ENCODE measurements around the gene TCHH.
"Not testable (repeated sequence)": the region's sequence is repeated elsewhere in the genome, so short reads cannot be mapped to it uniquely, and the experiment has no call there.

TCHH gene

DNA sequence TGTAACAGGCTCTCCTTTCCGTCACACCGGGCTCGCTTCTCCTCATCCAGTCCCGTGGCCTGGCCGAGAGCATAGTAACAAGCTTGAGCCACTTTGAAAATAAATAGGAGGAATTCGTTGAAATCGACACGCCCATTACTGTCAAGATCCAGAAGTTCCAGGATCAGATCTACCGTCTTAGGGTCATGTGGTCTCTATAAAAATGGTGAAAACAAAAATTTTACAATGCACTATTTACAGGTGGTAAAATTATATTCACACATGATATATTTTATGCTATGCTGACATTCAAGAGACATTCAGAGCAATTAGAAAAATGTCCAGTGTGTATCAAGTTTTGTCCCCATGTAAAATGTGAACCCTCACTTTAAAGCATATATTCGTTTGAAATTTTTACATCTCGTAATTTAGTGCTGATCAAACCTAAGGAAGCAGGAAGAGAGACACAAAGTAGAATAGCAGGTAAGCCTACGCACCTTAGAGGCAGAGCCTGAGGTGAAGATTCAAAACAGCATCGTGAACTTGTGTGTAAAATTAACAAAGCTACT is 2.3 kb downstream of the TCHH start:
- FAIRE-seq (peak; percentile 52), DNase-seq (ENCODE audit: insufficient read length, low spot score) (no peak)

DNA sequence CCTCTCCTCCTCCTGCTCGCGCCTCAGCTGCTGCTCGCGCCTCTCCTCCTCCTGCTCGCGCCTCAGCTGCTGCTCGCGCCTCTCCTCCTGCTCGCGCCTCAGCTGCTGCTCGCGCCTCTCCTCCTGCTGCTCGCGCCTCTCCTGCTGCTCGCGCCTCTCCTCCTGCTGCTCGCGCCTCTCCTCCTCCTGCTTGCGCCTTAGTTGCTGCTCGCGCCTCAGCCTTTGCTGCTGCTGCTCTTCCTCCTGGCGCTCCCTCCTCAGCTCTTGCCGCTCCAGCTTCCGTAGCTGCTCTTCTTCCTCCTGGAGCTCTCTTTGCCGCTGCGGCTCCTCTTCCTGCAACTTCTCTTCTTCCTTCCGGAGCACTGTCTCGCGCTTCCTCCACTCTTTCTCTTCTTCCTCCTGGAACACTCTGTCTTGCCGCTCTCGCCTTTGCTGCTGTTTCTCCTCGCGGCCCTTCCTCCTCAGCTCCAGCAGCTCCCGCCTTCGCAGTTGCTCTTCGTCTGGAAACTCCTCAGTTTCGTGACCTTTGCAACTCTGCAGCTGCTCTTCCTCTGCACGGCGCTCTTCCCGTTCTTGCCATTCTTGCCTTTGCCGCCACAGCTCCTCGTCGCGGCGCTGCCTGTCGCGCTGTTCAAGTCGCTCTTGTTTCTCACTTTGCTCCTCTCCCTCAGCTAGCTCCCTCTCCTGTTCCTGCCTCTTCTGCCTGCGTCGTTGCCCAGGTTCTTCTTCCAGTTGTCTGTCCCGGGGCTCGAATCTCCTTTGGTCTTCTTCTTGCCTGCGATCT is 3.0 kb downstream of the TCHH start:
- FAIRE-seq (no peak), DNase-seq (ENCODE audit: insufficient read length, low spot score) (no peak)

DNA sequence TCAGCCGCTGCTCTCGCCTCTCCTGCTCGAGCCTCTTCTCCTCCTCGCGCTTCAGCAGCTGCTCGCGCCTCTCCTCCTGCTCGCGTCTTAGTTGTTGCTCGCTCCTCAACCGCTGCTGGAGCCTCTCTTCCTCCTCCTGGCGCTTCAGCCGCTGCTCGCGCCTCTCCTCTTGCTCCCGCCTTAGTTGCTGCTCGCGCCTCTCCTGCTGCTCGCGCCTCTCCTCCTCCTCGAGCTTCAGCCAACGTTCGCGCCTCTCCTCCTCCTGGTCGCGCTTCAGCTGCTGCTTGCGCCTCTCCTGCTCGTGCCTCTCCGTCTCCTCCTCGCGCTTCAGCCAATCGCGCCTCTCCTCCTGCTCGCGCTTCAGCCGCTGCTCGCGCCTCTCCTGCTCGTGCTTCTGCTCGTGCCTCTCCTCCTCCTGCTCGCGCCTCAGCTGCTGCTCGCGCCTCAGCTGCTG is 3.7 kb downstream of the TCHH start:
- no peak for DNase-seq (ENCODE audit: insufficient read length, low spot score)
- FAIRE-seq: no peak

DNA sequence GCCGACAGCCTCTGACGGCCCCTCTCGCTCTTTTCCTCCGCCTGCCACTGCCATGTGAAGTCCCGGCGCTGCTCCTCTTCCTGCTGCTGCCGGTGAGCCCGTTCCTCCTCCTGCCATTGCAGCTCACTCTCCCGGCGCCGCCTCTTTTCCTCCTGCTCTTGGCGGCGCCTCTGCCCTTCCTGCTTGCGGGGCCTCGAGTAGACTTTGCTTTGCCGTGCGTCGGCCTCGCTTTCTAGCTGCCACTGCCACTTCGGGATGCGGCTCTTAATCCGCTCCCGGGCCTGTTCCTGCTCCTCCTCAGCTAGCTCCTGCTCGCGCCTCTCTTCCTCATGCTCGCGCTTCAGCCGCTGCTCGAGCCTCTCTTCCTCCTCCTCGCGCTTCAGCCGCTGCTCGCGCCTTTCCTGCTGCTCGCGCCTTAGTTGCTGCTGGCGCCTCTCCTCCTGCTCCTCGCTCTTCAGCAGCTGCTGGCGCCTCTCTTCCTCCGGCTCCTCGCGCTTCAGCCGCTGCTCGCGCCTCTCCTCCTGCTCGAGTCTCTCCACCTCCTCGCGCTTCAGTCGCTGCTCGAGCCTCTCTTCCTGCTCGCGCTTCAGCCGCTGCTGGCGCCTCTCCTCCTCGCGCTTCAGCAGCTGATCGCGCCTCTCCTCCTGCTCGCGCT is 4.3 kb downstream of the TCHH start:
- FAIRE-seq (no peak), DNase-seq (ENCODE audit: insufficient read length, low spot score) (no peak)

DNA sequence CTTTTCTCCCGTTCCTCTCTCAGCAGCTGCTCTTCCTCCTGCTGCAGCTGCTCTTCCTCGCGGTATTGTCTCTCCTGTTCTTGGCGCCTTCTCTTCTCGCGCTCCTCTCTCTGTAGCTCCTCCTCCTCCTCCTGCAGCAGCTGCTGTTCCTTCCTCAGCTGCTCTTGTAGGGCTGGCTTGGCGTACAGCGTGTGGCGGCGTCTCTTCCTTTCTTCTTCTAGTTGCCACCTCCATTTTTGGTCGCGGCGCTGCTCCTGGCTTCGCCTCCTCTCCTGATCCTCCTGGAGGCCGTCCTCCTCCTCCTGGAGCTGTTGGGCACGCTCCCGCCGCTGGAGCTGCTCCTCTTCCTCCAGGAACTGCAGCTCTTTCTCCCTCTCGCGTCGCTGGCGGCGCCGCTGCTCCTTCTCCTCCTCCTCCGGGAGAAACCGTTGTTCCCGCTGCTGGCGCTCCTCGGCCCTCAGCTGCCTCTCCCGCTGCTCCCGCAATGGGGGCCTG is 4.8 kb downstream of the TCHH start:
- DNase-seq (ENCODE audit: insufficient read length, low spot score): no peak
- FAIRE-seq: no peak

DNA sequence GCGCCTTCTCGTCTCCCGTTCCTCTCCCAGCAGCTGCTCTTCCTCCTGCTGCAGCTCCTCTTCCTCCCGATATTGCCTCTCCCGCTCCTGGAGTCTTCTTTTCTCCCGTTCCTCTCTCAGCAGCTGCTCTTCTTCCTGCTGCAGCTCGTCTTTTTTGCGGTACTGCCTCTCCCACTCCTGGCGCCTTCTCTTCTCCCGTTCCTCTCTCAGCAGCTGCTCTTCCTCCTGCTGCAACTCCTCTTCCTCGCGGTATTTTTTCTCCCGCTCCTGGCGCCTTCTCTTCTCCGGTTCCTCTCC is 5.3 kb downstream of the TCHH start:
- DNase-seq (ENCODE audit: insufficient read length, low spot score) (no peak), FAIRE-seq (no peak)

DNA sequence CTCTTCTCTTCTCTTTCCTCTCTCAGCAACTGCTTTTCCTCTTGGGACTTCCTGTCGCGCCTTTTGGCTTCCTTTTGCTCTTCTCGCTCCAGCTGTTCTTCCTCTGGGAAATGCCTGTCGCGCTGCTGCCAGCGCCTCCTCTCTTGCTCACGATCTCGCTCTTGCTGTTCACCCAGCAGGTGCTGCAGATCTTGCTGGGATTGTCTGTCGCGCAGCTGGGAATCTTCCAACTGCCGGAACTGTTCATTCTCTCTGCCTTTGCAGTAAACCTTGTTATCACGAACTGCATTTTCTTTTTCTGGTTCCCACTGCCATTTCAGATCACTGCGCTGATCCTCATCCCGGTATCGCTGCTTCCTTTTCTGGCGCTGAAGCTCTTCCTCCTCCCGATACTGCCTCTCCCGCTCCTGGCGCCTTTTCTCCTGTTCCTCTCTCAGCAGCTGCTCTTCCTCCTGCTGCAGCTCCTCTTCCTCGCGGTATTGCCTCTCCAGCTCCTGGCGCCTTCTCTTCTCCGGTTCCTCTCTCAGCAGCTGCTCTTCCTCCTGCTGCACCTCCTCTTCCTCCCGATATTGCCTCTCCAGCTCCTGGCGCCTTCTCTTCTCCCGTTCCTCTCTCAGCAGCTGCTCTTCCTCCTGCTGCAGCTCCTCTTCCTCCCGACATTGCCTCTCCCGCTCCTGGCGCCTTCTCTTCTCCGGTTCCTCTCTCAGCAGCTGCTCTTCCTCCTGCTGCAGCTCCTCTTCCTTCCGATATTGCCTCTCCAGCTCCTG is 5.8 kb downstream of the TCHH start:
- no peak for FAIRE-seq
- no peak for DNase-seq (ENCODE audit: insufficient read length, low spot score)

DNA sequence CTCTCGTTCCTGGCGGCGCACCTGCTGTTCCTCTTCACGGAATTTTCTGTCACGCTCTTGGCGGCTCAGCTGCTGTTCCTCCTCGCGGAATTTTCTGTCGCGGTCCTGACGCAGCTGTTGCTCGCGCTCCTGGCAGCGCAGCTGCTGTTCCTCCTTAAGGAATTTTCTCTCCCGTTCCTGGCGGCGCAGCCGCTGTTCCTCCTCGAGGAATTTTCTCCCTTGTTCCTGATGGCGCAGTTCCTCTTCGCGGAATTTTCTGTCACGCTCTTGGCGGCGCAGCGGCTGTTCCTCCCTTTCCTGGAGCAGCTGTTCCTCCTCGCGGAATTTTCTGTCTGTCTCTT is 6.4 kb downstream of the TCHH start:
- no peak for FAIRE-seq
- no peak for DNase-seq (ENCODE audit: insufficient read length, low spot score)

DNA sequence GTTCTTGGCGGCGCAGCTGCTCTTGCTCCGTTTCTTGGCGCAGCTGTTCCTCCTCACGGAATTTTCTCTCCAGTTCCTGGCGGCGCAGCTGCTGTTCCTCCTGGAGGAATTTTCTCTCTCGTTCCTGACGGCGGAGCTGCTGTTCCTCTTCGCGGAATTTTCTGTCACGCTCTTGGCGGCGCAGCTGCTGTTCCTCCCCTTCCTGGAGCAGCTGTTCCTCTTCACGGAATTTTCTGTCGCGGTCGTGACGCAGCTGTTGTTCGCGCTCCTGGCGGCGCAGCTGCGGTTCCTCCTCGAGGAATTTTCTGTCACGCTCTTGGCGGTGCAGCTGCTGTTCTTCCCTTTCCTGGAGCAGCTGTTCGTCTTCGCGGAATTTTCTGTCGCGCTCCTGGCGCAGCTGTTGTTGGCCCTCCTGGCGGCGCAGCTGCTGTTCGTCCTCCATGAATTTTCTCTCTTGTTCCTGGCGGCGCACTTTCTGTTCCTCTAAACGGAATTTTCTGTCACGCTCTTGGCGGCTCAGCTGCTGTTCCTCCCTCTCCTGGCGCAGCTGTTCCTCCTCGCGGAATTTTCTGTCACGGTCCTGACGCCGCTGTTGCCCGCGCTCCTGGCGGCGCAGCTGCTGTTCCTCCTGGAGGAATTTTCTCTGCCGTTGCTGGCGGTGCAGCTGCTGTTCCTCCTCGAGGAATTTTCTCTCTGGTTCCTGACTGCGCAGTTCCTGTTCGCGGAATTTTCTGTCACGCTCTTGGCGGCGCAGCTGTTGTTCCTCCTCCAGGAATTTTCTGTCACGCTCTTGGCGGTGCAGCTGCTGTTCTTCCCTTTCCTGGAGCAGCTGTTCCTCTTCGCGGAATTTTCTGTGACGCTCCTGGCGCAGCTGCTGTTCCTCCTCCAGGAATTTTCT is 7.0 kb downstream of the TCHH start:
- FAIRE-seq (no peak), DNase-seq (ENCODE audit: insufficient read length, low spot score) (no peak)

DNA sequence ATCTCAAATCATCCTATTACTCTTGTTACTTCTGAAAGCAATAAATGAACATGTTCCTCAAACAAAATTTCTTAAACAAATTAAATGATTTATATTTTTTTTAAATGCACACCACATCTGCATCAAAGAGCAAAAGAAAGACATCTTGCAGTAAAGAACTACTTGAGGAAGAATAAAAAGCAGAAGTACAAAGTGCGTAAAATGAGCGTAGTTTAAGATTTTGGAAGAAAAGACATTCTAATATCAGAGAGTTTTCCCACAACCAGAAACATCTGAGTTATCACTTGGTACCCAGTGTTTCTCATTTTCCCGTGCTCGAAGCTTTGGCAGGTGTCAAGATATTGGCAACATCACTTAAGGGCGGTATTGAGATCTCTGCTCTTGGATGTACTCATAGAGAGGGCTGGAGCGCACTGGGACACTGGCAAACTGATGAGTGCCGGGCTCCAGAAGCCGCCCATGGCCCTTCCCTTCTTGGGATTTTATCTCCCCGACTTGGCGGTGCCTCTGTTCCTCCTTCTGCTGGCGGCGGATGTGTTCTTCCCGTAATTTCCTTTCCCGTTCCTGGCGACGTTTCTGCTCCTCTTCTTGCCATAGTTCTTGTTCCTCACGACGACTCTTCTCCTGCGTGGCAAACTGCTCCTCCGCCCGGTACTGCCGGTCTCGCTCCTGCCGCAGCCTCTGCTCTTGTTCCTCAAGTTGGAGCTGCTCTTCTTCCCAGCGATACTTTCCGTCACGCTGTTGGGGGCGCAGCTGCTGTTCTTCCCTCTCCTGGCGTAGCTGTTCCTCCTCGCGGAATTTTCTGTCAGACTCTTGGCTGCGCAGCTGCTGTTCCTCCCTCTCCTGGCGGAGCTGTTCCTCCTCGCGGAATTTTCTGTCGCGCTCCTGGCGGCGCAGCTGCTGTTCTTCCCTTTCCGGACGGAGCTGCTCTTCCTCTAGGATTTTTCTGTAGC is 7.9 kb downstream of the TCHH start:
- FAIRE-seq: no peak
- no peak for DNase-seq (ENCODE audit: insufficient read length, low spot score)

DNA sequence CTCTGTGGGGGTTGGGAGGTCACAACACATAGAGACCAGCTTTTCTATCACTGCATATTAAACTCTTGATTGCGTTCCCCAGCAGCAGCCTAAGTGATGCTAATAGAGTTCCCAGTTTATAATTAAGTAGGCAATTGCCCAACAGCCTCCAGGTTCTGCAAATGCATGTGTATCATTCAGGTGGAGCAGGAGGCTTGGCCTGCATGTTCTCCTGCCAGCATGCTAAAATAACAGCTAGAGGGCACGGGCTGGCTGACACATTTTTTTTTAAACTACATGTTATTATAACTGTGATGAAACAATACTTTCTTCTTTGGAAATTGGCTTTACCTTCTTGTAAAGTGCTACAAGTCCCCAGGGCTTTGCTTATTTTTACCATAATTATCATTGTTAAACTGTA is 10.4 kb downstream of the TCHH start:
- FAIRE-seq: no peak
- no peak for DNase-seq (ENCODE audit: insufficient read length, low spot score)

DNA sequence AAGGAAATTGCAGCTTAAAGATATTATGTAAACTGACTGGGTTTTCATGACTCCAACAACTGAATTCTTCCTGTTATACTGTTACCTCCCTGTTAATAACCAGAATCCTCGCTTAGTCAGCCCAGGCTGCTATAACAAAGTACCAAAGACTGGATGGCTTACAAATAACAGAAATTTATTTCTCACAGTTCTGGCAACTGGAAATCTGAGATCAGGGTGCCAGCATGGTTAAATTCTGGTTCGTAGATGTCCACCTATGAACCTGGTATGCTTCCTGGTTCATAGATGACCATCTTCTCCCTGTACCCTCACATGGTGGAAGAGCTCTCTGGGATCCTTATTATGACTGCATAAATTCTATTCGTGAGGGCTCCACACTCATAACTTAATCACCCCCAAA is 18.3 kb downstream of the TCHH start:
- FAIRE-seq (no peak), DNase-seq (ENCODE audit: insufficient read length, low spot score) (no peak)

DNA sequence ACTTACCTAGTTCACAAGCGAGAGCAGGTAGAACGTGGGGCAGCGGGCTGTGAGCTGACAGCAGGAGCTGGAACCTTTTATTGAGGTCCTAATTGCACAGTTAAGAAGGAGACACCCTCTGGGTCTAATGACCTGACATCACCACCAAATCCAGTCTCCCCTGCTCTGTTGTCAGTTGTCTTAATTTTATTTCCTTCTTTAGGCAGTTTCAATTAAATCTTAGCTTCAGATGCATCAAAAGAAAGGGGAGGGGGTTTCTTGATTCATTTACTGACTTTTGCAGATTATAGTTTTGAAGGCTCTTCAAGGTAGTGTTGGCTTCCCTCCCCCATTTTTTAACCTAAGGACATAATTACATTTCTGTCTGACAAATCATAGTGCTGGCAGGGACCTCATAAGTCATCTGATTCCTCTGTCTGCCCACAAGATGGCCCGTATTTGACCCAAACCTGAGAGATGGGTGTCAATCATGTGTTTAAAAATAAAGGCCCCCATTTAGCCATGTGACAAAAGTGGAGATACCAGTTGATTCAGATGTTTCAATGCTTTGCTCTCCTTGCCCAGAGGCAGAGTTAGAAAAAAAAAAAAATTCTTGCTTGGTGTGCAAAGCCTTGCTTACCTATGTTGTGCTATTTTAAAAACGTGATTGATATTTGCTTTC is 26.1 kb downstream of the TCHH start, which contains the start of gene TCHHL1:
TCHHL1 (minus strand) TSS at position 51 of the 661 bp plus-strand sequence. CDS start 921 bp downstream, outside the sequence.
- FAIRE-seq (no peak), DNase-seq (ENCODE audit: insufficient read length, low spot score) (no peak)

DNA sequence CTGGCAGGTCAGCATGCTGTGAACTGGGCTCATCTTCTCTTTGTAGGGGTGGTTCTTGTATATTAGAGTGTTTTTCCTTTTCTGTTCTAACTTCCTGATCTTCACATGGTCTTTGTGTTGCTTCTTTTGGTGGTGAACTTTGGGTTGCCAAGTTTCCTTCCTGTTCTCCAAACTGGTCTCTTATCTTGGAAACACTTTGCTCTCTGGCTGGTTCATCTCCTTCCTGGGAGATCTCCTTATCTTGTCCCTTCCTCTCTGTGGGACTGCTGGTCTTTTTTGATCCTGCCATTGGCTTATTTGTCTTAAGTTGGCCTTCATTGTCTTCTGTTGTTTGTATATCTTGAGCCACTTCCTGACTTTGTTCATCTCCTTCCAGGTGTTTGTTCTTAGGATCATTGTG is 28.5 kb downstream of the TCHH start:
- DNase-seq (ENCODE audit: insufficient read length, low spot score): no peak

DNA sequence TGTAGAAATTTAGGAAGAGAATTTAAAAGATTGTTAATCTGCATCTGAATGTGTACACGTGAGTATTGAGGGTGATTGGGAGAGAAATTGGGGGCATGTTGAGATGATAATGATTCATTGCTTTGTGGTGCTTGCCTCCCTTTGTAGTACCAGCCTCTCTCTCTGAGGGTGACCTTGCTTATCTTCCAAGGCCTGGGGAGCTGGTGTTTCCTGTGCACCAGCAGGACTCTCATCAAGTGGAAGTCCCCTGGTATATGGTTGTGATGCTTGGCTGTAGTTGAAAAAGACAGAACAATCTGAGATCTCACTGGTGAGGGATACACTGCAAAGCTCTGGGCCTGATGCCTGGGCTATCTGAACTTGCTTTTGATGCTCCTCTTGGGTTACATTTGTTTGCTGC is 30.4 kb downstream of the TCHH start:
- FAIRE-seq (no peak), DNase-seq (ENCODE audit: insufficient read length, low spot score) (no peak)

More for the DNA sequence above, 28.5 kb downstream of the TCHH start:
- FAIRE-seq: no peak

DNA sequence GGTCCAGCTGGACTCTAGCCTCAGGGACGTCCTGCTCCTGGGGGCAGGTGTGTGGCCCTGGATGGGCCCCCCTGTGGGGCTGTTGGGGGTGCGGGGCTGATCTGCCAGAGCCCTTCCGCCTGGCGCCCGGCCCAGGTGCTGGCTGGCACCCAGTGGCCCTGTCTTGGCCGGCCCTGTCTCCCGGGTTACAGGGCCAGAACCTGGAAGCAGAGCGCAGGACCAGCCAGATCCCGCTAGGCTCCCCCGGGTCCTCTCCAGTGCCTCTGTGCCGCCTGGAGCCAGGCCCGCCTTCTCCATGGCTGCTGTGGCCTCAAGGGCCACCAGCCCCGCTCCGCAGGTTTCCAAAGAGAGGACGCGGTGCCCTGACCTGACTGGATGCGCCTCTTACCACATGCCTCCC is 34.2 kb downstream of the TCHH start:
- not testable (repeated sequence) for FAIRE-seq; DNase-seq (ENCODE audit: insufficient read length, low spot score)

DNA sequence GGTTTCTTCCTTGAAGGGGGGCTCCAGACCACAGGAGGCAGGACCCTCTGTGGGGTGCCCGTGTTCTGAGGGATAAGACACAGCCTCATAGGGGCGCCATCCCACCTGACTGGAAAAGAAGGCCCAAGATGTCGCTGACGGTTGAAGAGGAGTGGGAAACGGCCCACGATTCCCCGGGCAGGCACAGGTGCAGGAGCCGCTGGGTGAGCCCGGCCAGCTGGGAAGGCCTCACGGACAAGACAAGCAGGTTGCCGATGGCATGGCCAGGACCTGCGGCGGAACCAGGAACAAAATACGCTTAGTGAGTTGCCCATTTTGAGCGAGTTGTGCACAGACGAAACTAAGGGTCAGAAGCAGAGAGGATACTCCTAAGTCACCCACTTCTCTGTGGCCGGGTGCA is 34.8 kb downstream of the TCHH start:
- DNase-seq (ENCODE audit: insufficient read length, low spot score); FAIRE-seq: not testable (repeated sequence)

DNA sequence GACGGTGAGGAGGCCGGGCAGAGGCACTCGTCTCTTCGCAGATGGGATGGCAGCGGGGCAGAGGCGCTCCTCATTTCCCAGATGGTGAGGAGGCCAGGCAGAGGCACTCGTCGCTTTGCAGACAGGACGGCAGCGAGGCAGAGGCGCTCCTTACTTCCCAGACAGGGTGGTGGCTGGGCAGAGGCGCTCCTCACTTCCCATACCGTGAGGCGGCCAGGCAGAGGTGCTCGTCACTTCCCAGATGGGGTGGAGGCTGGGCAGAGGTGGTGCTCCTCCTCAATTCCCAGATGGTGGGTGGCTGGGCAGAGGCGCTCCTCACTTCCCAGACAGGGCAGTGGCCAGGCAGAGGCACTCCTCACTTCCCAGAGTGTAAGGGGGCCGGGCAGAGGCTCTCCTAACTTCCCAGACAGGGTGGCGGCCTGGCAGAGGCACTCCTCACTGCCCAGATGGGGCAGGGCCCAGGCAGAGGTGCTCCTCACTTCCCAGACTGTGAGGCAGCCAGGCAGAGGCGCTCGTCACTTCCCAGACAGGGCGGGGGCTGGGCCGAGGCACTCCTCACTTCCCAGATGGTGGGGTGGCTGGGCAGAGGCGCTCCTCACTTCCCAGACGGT is 36.3 kb downstream of the TCHH start:
- DNase-seq (ENCODE audit: insufficient read length, low spot score) (no peak), FAIRE-seq (no peak)

All from GM19239 (cell line).